Effector memory CD4-positive, alpha-beta T cell (primary cell): ENCODE results near the gene CABLES2.

ENCODE experiments used
- DNase-seq, 3 donors: peaks; one replicate each; pipeline ENCODE4 v3.0.0-alpha.2; 2020
- H3K27ac ChIP-seq: 2 replicates; pipeline ENCODE4 v1.7.0; 2013; ENCODE audit warnings: mild to moderate bottlenecking, low read length, moderate library complexity; ENCODE audit not compliant: insufficient read depth, poor library complexity, severe bottlenecking
- H3K27me3 ChIP-seq: replicated peaks from 2 replicates; pipeline ENCODE4 v1.7.0; 2013; ENCODE audit warnings: mild to moderate bottlenecking, low read length; ENCODE audit not compliant: insufficient read depth, control insufficient read depth, poor library complexity, severe bottlenecking
- H3K36me3 ChIP-seq: 2 replicates; pipeline ENCODE4 v1.7.0; 2013; ENCODE audit warnings: mild to moderate bottlenecking, low read length, moderate library complexity; ENCODE audit not compliant: control insufficient read depth, insufficient read depth
- H3K4me1 ChIP-seq: 2 replicates; pipeline ENCODE4 v1.7.0; 2013; ENCODE audit warnings: low read length, mild to moderate bottlenecking; ENCODE audit not compliant: control insufficient read depth, insufficient read depth, poor library complexity, severe bottlenecking
- H3K4me3 ChIP-seq: 2 replicates; pipeline ENCODE4 v1.7.0; 2013; ENCODE audit warnings: low read length, low read depth, mild to moderate bottlenecking; ENCODE audit not compliant: insufficient read depth, poor library complexity, severe bottlenecking
- H3K9me3 ChIP-seq: 2 replicates; pipeline ENCODE4 v1.7.0; 2013; ENCODE audit warnings: mild to moderate bottlenecking, low read length, moderate library complexity; ENCODE audit not compliant: control insufficient read depth

CABLES2 gene

DNA sequence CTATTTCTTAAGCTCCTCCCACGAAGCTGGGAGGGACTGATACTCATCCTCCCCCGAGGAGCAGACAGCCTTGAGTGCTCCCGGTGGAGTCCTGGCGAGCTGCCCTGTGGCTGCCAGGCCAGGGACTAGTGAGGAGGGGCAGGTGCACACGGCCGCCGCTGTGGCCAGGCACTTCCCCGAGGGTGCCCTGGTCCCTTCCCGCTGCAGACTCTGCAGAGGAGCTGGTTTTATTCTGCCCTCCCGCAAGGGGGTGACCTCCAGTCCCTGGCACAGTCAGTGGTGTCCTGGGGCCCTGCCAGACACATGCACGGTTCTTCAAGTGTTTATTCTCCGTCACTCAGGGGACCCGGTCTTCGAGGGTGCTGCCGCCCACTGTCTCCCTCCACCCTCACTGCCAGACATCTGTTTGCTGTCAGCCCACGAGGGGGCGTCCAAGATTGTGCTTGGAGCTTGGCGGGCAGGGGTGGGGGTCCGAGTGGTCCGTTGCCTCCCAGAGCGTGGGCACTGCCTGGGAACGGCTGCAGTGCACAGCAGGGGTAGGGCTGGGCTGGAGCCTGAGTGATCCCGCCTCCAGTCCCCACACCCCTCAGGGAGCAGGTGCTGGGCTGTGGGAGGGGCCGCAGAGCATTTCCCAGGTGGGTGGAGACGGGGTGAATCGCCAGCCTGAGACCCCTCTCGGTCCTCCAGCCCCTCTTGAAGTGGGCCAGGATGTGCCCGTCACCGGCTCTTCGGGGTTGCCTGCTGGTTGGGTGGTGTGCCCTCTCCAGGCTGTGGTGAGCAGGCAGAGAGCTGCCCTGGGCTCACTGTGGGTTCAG, 3.1 kb upstream of the CABLES2 start:
- Histone ChIP-seq H3K36me3 (no peaks in the 10 kb centered on the region), H3K27ac (no peak overlapping the region), H3K4me3 (no peak overlapping the region), H3K27me3 (no peaks in the 10 kb centered on the region), H3K9me3 (no peaks in the 10 kb centered on the region), H3K4me1 (peaks cover 15% of the 10 kb centered on the region)
- no peak for DNase-seq

DNA sequence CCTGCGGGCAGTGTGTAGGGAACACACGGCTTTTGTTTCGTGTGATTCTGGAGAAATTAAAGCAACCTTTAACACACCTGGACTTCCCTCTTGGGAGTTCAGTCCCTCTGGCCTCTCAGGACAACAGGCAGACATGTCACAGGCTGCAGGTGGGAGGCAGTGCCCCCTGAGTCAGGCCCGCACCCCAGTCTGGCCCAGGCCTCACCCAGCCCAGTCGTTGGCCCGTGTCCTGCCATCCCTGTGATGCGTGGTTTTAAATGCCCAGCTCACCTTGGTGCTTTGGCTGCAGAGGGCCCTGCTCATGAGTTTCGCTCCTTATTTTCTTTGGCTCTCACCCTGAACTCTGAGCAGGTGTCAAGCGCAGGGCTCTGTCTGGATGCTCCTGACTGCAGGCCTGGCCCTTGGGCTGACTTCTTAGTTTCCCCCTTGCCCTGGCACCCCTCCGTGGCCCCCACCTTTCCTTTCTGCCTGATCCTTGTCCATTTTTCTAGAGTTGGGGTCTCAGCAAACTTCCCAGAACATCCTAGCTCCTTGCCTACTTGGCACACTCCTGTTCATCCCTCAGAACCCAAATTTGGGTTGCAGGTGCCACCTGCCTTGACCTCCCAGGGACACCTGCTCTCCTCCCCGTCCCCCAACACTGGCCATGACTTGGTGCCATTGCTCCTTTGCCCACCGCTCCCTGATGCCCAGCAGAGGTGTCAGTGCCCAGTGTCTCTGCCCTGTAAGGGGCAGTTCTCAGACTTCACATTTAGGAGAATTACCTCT, 2.2 kb upstream of the CABLES2 start:
- Histone ChIP-seq H3K4me1 (peaks cover 15% of the 10 kb centered on the region), H3K9me3 (no peaks in the 10 kb centered on the region), H3K4me3 (no peak overlapping the region), H3K36me3 (no peaks in the 10 kb centered on the region), H3K27ac (no peak overlapping the region), H3K27me3 (no peaks in the 10 kb centered on the region)
- DNase-seq, result no peak

DNA sequence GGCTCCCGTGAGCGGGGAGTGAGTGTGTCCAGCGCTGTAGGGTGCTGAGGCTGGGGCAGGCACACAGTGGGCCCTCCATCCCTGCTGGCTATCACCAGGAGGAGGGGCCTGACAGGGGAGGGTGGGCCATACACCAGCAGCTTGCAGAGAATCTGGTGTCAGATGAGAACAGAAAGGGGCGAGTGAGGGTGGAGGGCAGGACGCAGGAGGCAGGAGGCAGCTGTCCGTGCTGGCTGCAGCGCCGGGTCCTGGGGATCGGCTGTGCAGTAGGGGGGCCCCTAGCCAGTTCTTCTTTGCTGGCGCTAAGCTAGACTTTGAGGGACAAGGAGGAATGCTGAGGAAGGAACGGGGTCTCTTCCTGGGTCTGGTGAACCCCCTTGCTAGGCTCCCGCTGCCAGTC, 1.6 kb upstream of the CABLES2 start:
- H3K4me3 ChIP-seq, result no peak overlapping the region
- DNase-seq, result no peak
- H3K27me3 ChIP-seq, result no peaks in the 10 kb centered on the region
- no peaks in the 10 kb centered on the region for H3K36me3 ChIP-seq
- no peaks in the 10 kb centered on the region for H3K9me3 ChIP-seq
- no peak overlapping the region for H3K27ac ChIP-seq
- peaks cover 15% of the 10 kb centered on the region for H3K4me1 ChIP-seq

DNA sequence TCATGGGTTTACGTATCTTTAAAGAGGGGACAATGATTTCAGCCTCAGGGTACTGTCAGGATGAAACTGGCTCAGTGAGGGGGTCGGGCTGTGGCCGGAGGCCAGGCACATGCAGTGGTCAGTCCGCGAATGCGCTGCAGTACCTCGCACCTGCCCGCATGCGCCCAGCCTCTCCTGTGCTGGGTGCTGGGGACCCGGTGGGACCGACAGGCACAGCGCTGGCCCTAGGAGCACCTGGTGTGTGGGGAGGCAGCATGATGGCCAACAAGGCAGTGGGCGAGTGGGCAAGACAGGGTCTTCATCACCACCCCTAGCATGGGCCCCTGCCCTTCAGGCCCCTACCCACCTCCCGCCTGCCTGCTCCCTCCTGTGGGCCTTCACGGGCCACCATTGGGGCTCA, 970 bp upstream of the CABLES2 start:
- Histone ChIP-seq H3K9me3 (no peaks in the 10 kb centered on the region), H3K36me3 (no peaks in the 10 kb centered on the region), H3K4me1 (peaks cover 15% of the 10 kb centered on the region), H3K27me3 (no peaks in the 10 kb centered on the region), H3K27ac (no peak overlapping the region), H3K4me3 (no peak overlapping the region)
- no peak for DNase-seq

DNA sequence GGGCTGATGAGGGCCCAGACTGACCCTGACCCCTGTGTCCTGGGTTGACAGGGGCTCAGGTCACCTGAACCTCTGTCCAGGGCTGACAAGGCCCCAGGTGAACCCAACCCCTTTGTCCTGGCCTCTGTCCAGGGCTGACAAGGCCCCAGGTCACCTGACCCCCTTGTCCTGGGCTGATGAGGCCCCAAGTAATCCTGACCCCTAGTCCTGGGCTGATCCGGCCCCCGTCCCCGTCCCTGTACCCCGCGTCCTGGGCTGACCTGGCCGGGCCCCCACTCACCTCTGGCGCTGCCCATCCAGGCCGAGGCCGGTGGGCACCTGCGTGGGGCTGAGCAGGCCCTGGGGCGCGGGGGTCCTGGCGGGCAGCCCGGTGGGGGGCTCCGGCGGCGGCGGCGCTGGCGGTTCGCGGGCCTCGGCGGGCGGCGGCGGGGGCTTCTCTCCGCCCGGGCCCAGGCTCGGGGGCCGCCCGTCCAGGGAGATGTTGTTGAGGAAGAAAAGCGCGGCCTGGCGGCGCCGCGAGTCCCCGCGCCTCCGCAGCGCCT, 379 bp downstream of the CABLES2 start:
- peak overlapping the region; percentile 74 for H3K4me3 ChIP-seq
- no peak for DNase-seq

DNA sequence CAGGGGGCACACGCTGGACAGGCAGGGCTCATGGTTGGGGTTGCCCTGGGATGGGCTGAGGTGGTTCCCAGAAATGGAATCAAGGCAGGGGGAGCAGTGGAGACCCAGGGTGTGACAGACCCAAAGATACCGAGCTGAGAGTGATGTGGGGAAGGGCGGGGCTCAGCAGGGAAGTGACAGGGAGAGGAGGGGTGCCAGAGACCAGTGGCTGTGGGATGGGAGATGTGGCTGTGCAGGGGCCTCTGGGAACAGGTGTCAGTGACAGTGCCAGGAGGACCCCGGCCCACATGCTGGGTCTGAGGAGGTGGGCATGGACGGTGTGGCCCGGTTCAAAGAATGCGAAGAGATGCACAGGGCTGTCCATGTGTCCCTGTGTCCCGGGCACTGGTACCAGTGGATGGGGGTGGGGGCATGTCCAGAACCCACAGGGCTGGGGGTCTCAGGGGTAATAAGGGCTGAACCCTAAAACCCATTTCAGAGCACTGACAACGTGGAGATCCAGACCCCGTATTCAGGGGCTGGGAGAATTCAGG, 1.0 kb downstream of the CABLES2 start:
- peaks cover 15% of the 10 kb centered on the region for H3K4me1 ChIP-seq
- no peaks in the 10 kb centered on the region for H3K9me3 ChIP-seq
- peak overlapping the region; percentile 51 for H3K27ac ChIP-seq
- no peak for DNase-seq
- no peaks in the 10 kb centered on the region for H3K27me3 ChIP-seq
- no peaks in the 10 kb centered on the region for H3K36me3 ChIP-seq
- H3K4me3 ChIP-seq, result peak overlapping the region; percentile 74

More for the DNA sequence above, 379 bp downstream of the CABLES2 start:
- Histone ChIP-seq H3K27me3 (no peaks in the 10 kb centered on the region), H3K4me1 (peaks cover 15% of the 10 kb centered on the region), H3K36me3 (no peaks in the 10 kb centered on the region), H3K9me3 (no peaks in the 10 kb centered on the region), H3K27ac (peak overlapping the region; percentile 51)

DNA sequence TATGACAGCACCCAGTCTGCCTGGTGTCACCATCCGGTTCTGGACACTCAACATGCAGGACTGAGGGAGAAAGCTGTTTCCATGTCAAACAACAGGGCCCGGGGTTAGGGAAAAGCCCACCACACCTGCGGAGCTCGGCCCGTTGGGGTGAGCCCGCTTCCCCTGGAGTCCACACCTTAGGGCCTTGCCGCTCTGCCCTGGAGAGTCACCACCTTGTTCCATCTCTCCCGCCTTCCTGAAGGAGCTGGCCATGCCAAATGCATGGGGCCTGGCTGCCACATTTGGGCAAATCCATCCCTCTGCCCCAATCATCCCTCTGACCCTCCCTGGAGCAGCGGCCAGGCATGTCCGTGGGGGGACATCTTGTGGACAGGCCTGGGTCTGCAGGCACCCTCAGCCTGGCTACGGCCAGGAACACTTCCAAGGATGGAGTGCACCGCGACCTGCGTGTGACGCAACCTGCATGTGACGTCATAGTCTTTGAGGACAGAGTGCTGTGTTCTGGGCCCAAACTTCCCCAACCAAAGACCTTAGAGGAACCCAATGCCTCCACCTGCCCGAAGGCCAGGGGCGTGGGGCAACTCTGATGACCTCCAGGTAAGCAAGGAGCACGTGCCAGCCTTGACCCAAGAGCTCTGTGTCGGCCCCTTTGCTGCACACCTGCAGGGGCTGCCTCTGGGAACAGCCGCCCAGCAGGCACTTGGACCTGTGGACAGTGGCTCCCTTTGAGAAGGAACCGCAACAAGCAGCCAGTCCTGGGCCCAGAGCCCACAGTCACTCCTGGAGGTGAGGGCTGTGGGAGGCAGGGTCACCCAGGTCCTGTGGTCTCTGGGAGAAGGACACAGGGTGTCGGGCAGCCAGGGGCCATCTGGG, 1.7 kb downstream of the CABLES2 start:
- Histone ChIP-seq H3K27ac (no peak overlapping the region), H3K9me3 (no peaks in the 10 kb centered on the region), H3K36me3 (no peaks in the 10 kb centered on the region), H3K4me3 (no peak overlapping the region), H3K27me3 (no peaks in the 10 kb centered on the region), H3K4me1 (peaks cover 13% of the 10 kb centered on the region)
- no peak for DNase-seq

DNA sequence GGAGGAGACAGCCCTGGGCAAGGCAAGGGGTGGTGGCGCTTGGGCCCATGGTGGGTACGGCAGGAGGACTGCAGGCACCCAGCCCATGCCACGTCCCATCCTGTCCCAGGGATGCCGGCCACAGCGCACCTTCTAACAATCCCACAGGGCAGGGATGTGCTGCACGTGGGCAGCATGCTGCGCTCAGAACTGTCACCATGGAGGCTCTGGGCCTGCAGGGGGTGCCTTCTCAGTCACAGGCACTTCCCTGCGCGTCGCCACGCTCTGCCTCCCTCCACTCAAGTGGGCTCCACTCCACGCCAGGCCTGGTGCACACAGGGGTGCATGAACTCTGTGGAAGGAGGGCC, 2.4 kb downstream of the CABLES2 start:
- no peak overlapping the region for H3K4me3 ChIP-seq
- H3K4me1 ChIP-seq, result peaks cover 12% of the 10 kb centered on the region
- H3K27ac ChIP-seq, result no peak overlapping the region
- no peak for DNase-seq
- H3K36me3 ChIP-seq, result no peaks in the 10 kb centered on the region
- no peaks in the 10 kb centered on the region for H3K27me3 ChIP-seq
- no peaks in the 10 kb centered on the region for H3K9me3 ChIP-seq

DNA sequence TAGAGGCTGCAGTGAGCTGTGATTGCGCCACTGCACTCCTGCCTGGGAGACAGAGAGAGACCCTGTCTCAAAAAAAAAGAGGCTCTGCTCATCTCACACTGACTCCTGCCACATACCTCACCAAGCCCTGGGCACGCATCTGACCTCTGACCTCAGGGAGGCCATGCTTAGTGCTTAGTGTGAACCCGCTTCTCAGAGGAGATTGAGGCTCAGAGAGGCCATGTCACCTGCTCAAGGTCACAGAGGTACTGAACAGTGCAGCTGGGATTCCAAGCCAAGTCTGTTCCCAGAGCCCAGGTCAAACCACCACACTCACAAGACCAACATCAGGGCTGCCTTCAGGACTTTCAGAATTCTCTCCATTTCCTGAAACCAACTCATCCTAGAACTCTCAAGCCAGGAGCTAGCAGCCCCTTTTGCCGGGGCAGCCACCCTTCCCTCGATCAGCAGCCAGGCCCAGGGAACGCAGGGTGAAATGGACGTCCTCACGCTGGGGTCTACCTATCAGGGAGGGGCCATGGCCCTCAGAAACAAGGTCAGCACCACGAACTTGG, 2.9 kb downstream of the CABLES2 start:
- no peak for DNase-seq
- Histone ChIP-seq H3K4me3 (no peak overlapping the region), H3K27me3 (no peaks in the 10 kb centered on the region), H3K36me3 (no peaks in the 10 kb centered on the region), H3K9me3 (no peaks in the 10 kb centered on the region), H3K4me1 (peaks cover 12% of the 10 kb centered on the region), H3K27ac (no peak overlapping the region)
